HG03095 (cell line): Measurements from ENCODE around the gene JAZF1.

ENCODE experiments used
- ATAC-seq: cut with Tn5 transposase; IDR thresholded peaks from one replicate; pipeline ENCODE4 v1.9.1; 2021; ENCODE audit warnings: moderate library complexity; ENCODE audit not compliant: unreplicated experiment

Gene JAZF1

DNA sequence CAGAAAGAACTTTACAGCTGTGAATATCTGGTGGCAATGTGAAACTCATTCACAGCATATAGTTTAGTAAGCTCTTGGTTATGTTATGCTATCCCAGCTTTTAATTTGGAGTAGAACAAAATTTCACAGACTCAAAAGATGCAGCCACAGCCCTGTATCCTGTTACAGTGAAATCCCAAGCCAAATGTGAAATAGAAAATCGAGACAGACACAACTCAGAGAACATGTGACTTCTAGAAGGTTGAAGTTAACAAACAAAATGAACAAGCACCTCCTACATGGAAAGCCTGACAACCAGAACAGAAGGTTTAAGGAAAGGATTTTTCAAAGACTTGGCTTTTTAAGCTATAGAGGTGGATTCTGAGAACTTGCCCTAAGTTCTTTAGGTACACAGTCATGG, 39.6 kb downstream of the JAZF1 start:
- ATAC-seq: no peak

DNA sequence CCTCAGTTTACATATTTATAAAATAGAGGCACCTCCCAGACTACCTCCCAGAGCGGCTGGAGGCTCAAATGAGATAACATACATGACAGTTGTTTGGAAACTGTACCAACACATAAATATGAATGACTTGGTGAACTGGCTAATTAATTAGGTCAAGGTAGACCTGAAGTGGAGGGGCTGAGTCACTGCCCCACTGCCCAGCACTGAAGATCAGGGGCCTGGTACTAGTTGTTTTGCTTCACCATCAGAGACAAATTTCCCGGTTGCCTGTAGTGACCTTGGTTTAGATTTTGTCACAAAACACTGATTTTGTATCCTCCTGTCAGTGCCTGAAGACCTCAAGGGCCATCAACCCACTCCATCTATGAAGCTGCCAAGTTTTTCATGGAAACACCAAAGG, 41.8 kb downstream of the JAZF1 start:
- ATAC-seq: no peak

DNA sequence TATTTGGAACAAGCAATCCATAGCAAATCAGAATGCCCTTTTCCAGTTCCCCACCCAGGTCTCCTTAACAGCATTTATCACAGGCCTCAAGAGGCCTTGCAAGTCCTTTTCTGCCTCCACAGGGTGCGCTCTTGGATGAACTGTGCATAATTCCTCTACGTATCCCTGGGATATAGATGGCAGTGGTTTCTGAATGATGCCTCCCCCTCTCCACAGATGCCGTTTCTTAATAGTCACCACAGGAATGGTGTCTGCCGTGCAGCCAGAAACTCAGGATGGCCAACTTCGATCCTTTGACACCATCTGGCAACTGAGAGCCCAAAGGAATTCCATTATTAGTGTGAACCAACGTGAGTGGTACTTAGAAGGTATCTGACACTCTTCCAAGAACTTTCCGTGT, 43.1 kb downstream of the JAZF1 start:
- no peak for ATAC-seq

DNA sequence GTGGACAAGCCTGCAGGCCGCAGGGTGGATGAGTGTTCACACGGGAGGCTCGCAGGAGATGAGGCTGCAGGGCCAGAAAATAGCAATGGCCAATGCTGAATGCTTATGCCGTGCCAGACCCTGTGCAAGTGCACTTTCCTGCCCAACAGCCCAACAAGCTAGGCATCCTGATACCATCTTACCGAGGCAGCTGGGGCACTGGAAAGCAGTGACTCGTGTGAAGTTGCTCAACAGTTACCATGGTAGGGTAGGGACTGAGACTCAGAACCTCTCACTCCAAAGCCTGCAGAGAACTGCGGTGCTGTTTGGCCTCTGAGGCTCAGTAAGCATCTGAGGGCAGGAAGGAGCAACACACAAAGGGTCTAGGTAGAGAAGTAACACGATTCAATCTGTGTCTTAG, 43.7 kb downstream of the JAZF1 start:
- no peak for ATAC-seq

DNA sequence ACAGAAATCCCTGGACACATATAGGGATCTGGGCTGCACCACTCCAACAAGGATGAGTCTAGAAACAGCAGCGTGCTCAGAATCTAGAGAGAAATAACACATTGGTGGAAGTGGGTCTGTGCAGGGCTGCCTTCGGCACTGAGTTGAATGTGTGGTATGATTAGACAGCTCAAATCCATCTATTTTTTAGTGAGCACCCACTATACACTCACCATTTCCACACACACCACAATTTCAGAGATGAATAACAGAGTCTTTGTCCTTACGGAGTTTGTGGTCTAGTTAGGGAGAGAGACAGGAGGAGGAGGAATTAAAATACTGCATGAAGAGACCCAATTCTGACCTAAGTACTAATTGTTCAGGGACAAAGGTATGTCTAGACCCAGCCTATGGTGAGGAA, 44.2 kb downstream of the JAZF1 start:
- ATAC-seq: no peak

DNA sequence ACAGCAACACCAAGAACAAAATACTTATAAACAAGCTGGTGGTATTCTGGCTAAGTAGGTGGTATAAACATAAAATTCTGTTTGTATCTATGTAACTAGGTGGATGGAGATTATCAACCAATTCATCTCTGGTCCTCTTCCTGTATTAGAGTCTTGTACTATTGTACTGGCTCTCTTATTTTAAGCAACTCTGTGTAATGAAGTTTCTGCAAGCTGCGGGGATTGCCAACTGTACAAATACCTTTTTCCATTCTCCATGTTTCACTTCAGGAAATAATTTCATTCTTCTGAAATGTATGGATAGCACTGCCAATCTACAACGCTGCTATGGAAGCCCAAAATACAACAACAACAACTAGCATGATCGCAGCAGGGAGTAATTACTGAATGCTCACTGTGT, 44.8 kb downstream of the JAZF1 start:
- no peak for ATAC-seq

DNA sequence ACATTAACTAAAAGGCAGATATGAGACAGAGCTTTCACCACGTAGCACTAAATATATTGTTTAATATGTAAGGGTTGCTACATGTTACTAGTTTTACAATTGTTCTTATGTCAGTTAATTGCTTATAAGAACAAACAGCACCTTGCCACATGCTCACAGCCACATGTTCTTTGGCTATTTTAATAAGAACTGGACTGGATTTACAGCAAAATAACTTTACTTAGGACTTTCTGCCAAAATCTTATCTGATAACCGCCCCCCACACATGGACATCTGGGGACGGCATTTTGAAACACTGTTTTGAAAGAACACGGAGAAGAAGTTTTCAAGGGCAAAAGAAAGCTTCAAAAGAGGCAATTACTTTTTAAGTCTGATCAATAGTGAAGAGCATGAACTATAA, 45.3 kb downstream of the JAZF1 start:
- no peak for ATAC-seq

DNA sequence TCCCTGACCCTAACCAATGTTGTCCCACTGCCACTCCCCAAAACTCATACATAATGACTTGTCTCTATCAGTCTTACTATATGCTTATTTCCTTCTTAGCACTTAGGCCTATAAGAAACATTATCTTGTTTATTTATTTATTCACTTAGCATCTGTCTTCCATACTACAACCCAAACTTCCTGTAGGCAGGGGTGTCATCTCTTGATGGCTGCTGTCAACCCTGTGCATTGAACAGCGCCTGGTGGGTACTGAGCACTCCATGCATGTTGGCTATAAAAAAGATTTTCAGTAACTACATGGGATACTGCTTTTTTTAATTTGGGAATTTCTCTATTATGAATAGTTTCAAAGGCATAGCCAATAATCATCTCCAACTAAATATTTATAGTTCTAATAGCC, 46.7 kb downstream of the JAZF1 start:
- no peak for ATAC-seq

DNA sequence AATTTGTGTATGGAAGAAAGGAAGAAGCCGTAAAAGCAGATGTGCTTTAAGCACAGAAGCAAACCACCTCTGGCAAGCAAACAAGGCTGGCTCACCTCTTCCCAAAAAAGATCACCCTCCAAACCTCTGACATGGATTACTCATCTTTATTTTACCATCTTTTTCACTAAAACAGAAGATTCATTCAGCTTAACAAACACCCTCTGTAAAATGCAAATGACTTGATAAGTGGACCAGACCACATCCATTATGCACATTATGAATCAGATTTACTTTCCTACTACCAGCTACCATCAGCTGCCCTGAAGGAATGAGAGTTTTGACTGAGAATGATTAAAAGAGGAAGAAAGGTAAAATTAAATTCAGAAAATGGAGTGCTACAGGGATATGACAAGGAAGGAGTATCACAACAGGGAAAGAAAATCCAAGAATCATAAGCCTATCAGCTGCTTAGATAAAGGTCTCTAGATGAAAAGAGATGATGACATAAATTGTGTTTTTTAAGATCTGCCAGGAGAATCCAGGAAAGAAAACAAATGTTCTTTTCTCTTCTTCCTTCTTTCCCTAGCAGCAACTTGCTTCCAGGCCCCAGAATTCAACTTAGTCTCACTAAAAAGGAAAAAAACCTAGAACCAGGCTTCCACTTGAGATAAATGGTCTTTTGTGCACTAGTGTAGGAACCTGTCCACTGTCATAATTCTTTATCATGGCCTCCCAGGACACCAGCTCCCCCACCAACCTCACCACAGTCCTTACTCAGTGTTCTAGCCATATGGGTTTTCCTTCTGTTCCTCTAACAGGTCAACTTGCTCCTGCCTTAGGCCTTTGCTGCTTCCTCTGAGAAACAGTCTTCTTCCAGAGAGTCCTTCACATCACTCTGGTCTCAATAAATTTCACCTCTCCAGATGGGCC, 47.4 kb downstream of the JAZF1 start:
- no peak for ATAC-seq

DNA sequence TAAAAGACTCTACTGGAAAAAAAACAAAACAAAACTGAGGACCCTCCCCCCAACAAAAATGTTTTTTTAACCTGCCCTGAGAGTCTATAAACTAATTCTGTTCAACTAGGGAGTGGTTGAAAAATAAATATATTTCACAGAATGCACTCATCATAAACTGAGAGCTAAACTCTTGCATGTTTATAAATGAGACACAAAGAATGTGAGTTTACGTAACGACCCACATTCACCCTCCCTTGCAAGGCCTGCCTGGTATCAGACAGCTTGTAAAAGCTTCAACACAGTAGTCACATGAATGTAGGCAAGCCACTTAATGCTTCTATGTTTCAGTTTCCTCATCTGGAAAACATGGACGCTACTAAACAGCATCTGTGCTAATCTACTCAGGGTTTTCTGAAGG, 50.3 kb downstream of the JAZF1 start:
- no peak for ATAC-seq

DNA sequence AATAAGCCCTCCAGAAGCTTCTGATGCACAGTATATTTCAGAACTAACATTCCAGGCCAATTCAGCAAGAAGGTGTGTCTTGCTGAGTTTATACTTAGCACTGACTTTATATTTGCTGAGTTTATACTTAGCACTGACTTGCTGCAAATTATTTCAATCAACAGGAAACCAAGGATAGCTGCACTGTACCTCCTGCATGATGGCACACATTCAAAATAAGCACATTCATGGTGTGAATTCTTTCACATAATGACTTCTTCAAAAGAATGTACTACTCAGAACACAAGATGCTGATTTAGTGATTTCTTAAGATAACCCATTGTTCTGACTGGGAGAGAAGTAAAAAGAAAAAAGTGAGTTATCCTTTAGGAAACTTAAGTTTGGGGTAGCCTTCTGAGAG, 52.0 kb downstream of the JAZF1 start:
- no peak for ATAC-seq

DNA sequence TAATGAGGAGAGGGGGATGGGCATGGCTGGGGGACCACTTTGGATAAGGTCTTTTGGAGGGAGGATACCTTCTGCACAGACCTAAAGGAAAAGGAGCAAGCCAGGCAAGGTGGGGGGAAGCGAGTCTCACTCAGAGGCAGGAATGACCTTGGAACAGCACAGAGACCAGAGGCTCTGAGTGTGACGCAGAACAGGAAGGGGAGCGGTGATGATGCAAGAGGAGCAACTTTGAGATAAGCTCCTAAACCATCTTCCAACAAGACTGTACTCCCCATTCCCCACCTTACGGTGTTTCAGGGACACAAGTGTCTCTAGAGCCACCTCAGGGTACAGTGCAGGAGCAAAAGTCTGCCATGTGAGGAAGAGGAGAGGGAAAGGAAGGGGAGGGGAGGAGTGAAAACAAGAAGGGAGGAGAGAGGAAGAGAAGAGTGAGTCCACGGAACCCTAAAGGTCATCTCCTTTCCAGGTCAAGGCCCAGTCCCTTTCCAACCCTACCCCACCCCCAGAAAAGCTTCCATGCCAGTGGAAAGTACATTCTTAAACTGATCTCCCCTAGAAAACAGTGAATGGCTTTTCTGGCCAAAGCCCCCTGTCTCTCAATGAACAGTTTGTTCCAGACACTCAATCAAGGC, 54.1 kb downstream of the JAZF1 start:
- ATAC-seq: no peak

DNA sequence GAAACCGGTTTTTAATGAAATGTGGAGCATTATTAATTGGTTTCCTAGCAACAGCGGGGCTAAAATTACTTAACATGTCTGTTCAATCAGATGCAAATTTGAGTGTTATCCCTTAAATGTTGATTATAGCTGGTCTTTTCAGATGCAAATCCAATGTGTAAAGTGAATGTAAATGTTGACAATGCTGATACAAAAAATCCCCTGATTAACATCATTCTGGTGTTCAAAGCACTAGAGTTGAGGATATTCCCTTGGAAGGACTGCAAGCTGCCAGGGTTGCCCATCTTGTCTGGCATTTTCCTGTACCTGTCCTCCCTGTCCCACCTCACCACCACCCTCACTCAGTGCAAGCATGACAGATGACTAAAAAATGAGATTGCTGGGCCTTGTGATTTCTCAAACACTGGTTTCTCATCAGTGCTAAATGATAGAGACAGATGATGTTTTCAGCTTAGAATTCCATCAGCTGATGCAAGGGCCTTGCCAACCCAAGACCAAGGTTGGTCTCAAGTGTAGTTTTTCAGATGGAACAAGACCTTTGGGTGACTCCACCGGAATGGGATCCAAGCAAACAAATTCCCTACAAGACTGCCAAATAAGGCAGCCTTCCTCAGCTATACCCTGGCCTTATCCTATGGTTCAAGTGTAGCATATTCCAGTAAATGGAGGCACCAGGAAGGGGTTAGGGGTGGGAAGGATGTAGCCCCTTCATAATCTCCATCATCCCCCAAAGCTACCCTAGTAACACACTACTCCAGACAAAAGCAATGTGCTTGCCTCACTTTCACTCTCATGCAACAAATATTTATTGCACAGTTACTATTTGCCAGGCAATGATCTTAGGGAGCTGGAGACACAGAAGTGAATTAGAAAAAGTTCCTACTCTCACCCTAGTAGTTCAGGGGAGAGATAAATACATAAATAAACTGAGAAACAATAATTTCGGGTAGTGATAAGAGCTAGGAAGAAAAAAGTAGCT, 54.9 kb downstream of the JAZF1 start:
- no peak for ATAC-seq

DNA sequence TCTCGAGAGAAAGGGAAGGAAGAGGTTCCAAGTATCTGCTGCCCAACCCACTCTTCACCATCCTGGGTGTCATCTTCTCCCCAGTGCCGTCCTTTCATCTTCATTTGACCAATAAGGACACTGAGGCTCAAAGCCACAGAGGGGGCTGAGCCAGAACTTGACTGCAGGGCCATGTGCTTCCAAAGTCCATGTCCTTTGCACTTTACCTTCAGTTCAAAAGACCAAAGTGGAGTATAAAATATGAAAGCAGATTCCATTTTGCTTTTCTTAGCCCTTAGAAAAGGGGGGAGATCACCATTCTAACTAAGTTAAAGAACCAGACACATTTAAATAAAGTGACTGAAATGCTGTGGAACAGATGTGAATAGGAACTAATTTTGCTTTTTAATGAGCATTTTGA, 56.2 kb downstream of the JAZF1 start:
- ATAC-seq: no peak

DNA sequence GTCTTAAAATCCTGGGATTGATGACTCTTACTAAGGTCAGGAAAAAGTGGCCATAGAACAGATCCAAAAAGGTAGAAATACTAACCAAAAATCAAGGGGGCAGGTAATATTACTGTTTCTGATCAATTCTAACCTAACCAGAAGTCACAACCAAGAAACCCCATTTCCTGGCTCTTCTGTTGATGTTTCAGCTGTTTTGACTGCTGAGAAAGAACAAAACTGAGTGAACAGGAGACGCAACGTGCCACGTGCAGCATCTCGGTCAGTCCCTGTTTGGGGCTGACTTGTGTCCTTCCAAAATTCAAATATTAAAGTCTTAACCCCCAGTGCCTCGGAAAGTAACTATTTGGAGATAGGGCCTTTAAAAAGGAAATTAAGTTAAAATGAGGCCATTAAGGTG, 56.8 kb downstream of the JAZF1 start:
- ATAC-seq: no peak

DNA sequence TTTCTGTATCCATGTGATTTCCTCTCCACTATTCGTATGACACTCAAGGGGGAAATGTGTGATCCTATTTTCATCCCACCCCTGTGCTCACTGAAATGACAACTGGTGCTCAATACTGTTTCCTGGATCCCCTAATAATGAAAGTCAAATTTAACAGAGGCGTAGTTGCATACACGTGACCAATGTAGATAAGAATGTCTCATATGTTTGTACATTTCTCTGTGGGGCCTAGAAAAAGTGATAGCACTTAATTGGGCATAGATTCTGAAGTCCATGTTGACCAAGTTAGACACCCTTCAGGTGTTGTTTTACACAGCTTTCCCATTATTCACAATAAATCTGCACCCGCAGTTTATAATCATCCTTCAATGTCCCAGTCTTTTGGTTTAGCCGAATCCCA, 59.1 kb downstream of the JAZF1 start:
- no peak for ATAC-seq

DNA sequence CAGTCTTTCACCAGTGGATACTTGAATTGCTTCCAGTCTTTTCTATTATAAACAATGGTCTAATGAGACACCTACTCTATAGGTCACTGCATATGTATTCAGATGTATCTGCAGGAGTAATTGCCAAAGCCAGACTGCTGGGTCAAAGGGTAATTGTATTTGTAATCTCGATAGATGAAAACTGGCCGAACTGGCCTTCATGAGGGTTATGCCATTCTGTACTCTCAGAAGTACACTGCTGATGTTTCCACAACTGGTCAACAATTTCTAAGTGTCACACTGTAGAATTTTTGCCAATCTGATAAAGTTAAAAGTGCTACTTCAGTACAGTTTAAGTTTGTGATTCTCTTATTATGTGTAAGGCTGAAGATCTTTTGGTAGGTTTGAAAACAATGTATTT, 64.6 kb downstream of the JAZF1 start:
- ATAC-seq: no peak

DNA sequence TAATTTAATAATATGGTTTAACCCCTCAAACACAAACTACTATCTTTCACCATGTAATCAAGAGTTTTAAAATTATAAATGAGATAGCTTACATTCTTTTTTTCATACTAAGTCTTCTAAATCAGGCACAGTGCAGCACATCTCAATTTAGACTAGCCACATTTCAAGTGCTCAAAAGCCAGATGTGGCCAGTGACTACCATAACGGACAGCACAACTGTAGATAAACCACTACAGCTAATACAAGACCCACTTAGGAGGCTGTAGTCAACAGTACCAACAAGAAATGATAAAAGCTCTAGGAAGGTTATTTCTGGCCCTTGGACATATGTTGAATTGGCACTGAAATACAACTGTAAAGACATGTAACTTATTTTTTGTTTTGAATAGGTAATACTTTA, 65.3 kb downstream of the JAZF1 start:
- ATAC-seq: no peak

DNA sequence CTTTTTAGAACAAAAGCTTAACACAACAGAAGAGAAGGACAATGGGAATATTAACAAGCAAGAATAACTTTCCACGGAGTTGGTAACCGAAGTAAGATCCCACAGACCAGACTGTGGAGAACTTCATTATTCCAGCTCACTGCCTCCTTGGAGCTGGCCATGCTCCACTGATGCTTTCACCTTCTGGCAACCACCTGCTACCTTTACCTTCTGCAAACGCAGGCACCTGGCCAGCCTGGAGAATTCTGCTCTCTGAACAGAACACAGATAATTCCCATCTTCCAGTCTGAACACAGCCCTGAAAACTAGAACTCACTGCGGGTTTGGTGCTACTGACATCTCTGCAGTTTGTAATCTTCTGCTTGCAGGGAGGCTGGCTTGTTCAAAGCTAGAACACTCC, 66.5 kb downstream of the JAZF1 start:
- ATAC-seq: no peak

DNA sequence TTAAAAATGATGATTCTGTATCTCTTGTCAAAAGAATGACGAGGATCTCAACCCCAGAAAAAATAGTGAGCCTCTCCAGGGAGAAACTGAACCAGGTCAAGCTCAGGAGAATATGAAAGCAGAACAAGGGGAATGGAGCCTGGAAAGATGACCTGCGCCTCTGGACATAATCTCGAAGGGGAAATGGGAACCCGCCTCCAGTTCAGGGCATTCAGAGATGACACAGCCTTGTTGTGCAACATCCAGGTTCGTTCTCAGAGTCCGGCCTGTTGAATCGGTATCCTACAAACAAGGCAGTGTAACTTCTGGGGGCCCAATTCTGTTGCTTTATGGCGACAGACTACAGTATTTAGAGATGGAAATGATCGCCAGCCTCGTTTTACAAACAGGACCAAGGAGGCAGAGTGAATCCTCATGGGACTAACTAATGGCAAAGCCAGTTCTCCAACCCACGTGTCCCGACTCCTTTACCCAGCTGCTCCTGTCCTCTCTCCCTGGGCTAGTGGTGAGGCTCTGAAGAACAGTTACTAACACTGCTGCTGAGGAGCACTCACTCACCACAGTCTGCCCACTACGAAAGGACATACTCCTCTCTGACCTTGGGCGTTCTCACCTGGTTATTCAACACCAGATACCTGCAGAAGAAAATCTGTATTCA, 67.6 kb downstream of the JAZF1 start:
- ATAC-seq: no peak

DNA sequence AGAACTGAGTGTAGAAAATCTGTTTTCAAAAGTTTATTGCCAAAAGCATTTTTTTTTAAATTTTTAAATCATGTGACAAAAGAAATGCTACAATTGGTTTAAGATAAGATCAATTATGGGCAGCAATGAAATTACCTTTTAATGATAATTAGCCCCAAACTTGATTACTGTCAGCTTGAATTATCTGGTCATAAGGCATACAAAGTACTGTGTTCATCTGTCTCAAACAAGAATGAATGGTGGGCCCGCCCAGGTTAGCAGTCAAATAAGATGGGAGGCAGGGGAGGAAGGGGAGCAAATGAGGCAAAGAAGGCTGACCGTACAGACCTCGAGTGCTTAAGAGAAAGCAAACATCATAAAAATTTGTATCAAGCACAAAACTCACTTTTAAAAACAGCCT, 68.1 kb downstream of the JAZF1 start:
- ATAC-seq: no peak
